ENCODE results near the gene TRIM28.
"Not testable (repeated sequence)": the region's sequence is repeated elsewhere in the genome, so short reads cannot be mapped to it uniquely, and the experiment has no call there.

TRIM28 gene

GRCh38 chr19:58522709-58523108 lies 21.2 kb upstream of the TRIM28 start:
- H3K27ac ChIP-seq: no peak overlapping the region
- TF ChIP-seq CTCF (conservative IDR thresholded peaks at IDR 0.05) (no peak), ZFX (IDR thresholded peaks at IDR 0.05) (no peak)

- H3K27ac ChIP-seq: no peak overlapping the region
- TF ChIP-seq ZFX (IDR thresholded peaks at IDR 0.05): no peak
- TF ChIP-seq CTCF (conservative IDR thresholded peaks at IDR 0.05): no peak
Measured at GRCh38 chr19:58529405-58529804, 14.5 kb upstream of the TRIM28 start.

- H3K27ac ChIP-seq: no peak overlapping the region
- no peak for TF ChIP-seq ZFX (IDR thresholded peaks at IDR 0.05)
- no peak for TF ChIP-seq CTCF (conservative IDR thresholded peaks at IDR 0.05)
Measured at GRCh38 chr19:58531034-58531840, 12.6 kb upstream of the TRIM28 start.

- TF ChIP-seq ZFX (IDR thresholded peaks at IDR 0.05) (no peak), CTCF (conservative IDR thresholded peaks at IDR 0.05) (no peak)
- H3K27ac ChIP-seq: no peak overlapping the region
Measured at GRCh38 chr19:58535857-58536256, 8.0 kb upstream of the TRIM28 start.

- H3K27ac ChIP-seq: no peak overlapping the region
- no peak for TF ChIP-seq ZFX (IDR thresholded peaks at IDR 0.05)
- TF ChIP-seq CTCF (conservative IDR thresholded peaks at IDR 0.05): no peak
Measured at GRCh38 chr19:58536852-58537798, 6.7 kb upstream of the TRIM28 start.

- no peak overlapping the region for H3K27ac ChIP-seq
Measured at GRCh38 chr19:58538257-58539168, 5.4 kb upstream of the TRIM28 start.

GRCh38 chr19:58539169-58539559 lies 4.7 kb upstream of the TRIM28 start:
- H3K27ac ChIP-seq: not testable (repeated sequence)

More at GRCh38 chr19:58538257-58539168, 5.4 kb upstream of the TRIM28 start:
- TF ChIP-seq CTCF (conservative IDR thresholded peaks at IDR 0.05) (no peak), ZFX (IDR thresholded peaks at IDR 0.05) (no peak)

GRCh38 chr19:58542641-58543372 lies 1.1 kb upstream of the TRIM28 start:
- peak overlapping the region; percentile 92 for H3K27ac ChIP-seq

Measured in C4-2B (cell line).